ENCODE measurements around the gene KIAA0825. TPM values are rescaled to one million over a fixed set of nuclear protein-coding genes. Genes with fewer than 3 reads are reported as not detected.
A peak's percentile ranks its signal among the peaks of the same experiment; 100 is the strongest.

The KIAA0825 gene
- total RNA-seq, 1 experiment from 2014 or later: 1.3 TPM

DNA sequence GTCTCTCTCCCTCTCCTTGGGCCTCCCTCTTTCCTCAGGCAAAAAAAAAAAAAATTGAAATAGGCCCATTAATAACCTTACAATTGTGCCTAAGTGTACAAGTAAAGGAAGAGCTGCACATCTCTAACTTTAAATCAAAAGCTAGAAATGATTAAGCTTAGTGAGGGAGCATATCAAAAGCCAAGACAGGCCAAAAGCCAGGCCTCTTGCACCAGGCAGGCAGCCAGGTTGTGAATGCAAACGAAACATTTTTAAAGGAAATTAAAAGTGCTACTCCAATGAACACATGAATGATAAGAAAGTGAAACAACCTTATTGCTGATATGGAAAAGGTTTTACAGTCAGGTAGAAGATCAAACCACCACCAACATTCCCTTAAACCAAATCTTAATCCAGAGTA lies 383.4 kb downstream of the KIAA0825 start:
- H3K36me3 Mint-ChIP-seq: peaks cover 25% of the 10 kb centered on the region

DNA sequence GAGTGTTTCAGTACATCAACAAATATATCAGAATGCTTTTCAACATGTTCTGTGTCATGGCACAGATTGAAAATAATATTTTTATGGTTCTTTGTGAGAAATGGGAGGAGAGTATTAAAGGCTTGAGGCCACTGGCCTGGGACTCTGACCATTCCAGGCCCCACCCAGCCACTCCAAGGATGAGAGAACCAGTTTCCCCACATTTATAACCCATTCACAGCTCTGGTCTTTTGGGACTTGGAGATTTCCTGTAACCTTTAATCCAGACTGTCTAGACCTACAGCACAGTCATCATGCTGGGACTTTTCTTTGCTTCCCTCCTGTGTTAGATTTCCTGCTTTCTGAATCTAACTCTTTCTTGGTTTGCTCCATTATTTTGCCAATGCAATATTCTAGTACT lies 389.6 kb downstream of the KIAA0825 start:
- peaks cover 2% of the 10 kb centered on the region; the same call in 1 of the 2 replicates for H3K27me3 Mint-ChIP-seq (ENCODE audit: low read depth)
- ATAC-seq: peak; percentile 71
- H3K4me1 Mint-ChIP-seq: no peaks in the 10 kb centered on the region; the same call in 1 of the 2 replicates
- POLR2A ChIA-PET: no interaction called here
- CTCF ChIA-PET: no interaction called here
- peaks cover 28% of the 10 kb centered on the region for H3K36me3 Mint-ChIP-seq
- no peak overlapping the region for H3K4me3 Mint-ChIP-seq
- H3K27ac Mint-ChIP-seq: no peak overlapping the region
- no peak for DNase-seq (ENCODE audit: low spot score)
- TF ChIP-seq KAT7 (CRISPR knock-in tag; IDR thresholded peaks at IDR 0.05; ENCODE audit: borderline replicate concordance) (no peak), HMGA2 (CRISPR knock-in tag; IDR thresholded peaks at IDR 0.05) (no peak), RORB (CRISPR knock-in tag; IDR thresholded peaks at IDR 0.05) (no peak), MYBL2 (CRISPR knock-in tag; IDR thresholded peaks at IDR 0.05) (no peak), NFYB (CRISPR knock-in tag; conservative IDR thresholded peaks at IDR 0.05; ENCODE audit: low read depth) (no peak)
- TF ChIP-seq, protein P1, sequence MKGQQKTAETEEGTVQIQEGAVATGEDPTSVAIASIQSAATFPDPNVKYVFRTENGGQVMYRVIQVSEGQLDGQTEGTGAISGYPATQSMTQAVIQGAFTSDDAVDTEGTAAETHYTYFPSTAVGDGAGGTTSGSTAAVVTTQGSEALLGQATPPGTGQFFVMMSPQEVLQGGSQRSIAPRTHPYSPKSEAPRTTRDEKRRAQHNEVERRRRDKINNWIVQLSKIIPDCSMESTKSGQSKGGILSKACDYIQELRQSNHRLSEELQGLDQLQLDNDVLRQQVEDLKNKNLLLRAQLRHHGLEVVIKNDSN (CRISPR knock-in tag; IDR thresholded peaks at IDR 0.05): no peak
- TF ChIP-seq, protein P2, sequence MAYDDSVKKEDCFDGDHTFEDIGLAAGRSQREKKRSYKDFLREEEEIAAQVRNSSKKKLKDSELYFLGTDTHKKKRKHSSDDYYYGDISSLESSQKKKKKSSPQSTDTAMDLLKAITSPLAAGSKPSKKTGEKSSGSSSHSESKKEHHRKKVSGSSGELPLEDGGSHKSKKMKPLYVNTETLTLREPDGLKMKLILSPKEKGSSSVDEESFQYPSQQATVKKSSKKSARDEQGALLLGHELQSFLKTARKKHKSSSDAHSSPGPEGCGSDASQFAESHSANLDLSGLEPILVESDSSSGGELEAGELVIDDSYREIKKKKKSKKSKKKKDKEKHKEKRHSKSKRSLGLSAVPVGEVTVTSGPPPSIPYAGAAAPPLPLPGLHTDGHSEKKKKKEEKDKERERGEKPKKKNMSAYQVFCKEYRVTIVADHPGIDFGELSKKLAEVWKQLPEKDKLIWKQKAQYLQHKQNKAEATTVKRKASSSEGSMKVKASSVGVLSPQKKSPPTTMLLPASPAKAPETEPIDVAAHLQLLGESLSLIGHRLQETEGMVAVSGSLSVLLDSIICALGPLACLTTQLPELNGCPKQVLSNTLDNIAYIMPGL (CRISPR knock-in tag; IDR thresholded peaks at IDR 0.05): no peak
- TF ChIP-seq, protein P3, sequence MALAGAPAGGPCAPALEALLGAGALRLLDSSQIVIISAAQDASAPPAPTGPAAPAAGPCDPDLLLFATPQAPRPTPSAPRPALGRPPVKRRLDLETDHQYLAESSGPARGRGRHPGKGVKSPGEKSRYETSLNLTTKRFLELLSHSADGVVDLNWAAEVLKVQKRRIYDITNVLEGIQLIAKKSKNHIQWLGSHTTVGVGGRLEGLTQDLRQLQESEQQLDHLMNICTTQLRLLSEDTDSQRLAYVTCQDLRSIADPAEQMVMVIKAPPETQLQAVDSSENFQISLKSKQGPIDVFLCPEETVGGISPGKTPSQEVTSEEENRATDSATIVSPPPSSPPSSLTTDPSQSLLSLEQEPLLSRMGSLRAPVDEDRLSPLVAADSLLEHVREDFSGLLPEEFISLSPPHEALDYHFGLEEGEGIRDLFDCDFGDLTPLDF (CRISPR knock-in tag; IDR thresholded peaks at IDR 0.05): no peak
- TF ChIP-seq, protein P4, sequence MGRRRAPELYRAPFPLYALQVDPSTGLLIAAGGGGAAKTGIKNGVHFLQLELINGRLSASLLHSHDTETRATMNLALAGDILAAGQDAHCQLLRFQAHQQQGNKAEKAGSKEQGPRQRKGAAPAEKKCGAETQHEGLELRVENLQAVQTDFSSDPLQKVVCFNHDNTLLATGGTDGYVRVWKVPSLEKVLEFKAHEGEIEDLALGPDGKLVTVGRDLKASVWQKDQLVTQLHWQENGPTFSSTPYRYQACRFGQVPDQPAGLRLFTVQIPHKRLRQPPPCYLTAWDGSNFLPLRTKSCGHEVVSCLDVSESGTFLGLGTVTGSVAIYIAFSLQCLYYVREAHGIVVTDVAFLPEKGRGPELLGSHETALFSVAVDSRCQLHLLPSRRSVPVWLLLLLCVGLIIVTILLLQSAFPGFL (CRISPR knock-in tag; IDR thresholded peaks at IDR 0.05; ENCODE audit: borderline replicate concordance): no peak
- peaks cover 16% of the 10 kb centered on the region for H3K9me3 Mint-ChIP-seq

More for the DNA sequence above, 383.4 kb downstream of the KIAA0825 start:
- CTCF ChIA-PET: no interaction called here
- Mint-ChIP-seq H3K27me3 (ENCODE audit: low read depth) (no peaks in the 10 kb centered on the region), H3K9me3 (peaks cover 22% of the 10 kb centered on the region), H3K4me3 (no peak overlapping the region), H3K27ac (no peak overlapping the region), H3K4me1 (no peaks in the 10 kb centered on the region)
- TF ChIP-seq, protein P5, sequence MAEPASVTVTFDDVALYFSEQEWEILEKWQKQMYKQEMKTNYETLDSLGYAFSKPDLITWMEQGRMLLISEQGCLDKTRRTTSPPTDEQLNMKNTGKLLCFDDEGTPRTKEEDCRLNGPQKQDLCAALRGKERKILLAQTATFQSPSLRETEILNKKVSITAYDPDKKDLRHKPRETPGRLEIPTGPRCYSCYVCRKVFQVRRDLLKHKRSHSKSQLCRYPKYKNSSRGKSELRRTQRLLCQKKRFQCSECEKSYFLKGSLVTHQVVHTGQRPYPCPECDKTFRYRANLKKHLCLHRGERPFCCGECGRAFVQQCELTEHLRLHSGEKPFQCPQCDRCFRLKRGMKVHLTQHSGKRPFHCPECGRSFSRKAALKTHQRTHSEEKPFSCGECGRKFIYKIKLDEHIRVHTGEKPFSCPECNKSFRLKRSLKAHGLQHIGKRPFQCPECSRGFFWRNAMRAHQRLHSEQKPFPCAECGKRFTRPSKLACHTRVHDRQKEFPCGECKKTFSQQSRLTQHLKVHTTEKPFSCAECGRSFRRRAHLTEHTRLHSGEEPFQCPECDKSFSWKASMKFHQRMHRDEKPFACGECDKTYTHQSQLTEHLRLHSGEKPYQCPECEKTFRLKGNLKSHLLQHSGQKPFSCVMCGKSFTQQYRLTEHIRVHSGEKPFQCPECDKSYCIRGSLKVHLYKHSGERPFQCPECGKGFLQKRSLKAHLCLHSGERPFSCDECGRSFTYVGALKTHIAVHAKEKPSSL (CRISPR knock-in tag; conservative IDR thresholded peaks at IDR 0.05): no peak
- TF ChIP-seq, protein P2 (CRISPR knock-in tag; IDR thresholded peaks at IDR 0.05): no peak
- TF ChIP-seq NFYB (CRISPR knock-in tag; conservative IDR thresholded peaks at IDR 0.05; ENCODE audit: low read depth): no peak
- TF ChIP-seq FOXJ3 (CRISPR knock-in tag; IDR thresholded peaks at IDR 0.05; ENCODE audit: borderline replicate concordance): no peak
- TF ChIP-seq GRHL2 (CRISPR knock-in tag; IDR thresholded peaks at IDR 0.05; ENCODE audit: insufficient replicate concordance, severe bottlenecking): no peak
- TF ChIP-seq NR1H2 (CRISPR knock-in tag; IDR thresholded peaks at IDR 0.05): no peak
- TF ChIP-seq, protein P6, sequence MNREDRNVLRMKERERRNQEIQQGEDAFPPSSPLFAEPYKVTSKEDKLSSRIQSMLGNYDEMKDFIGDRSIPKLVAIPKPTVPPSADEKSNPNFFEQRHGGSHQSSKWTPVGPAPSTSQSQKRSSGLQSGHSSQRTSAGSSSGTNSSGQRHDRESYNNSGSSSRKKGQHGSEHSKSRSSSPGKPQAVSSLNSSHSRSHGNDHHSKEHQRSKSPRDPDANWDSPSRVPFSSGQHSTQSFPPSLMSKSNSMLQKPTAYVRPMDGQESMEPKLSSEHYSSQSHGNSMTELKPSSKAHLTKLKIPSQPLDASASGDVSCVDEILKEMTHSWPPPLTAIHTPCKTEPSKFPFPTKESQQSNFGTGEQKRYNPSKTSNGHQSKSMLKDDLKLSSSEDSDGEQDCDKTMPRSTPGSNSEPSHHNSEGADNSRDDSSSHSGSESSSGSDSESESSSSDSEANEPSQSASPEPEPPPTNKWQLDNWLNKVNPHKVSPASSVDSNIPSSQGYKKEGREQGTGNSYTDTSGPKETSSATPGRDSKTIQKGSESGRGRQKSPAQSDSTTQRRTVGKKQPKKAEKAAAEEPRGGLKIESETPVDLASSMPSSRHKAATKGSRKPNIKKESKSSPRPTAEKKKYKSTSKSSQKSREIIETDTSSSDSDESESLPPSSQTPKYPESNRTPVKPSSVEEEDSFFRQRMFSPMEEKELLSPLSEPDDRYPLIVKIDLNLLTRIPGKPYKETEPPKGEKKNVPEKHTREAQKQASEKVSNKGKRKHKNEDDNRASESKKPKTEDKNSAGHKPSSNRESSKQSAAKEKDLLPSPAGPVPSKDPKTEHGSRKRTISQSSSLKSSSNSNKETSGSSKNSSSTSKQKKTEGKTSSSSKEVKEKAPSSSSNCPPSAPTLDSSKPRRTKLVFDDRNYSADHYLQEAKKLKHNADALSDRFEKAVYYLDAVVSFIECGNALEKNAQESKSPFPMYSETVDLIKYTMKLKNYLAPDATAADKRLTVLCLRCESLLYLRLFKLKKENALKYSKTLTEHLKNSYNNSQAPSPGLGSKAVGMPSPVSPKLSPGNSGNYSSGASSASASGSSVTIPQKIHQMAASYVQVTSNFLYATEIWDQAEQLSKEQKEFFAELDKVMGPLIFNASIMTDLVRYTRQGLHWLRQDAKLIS (CRISPR knock-in tag; IDR thresholded peaks at IDR 0.05; ENCODE audit: borderline replicate concordance): no peak
- TF ChIP-seq TEAD4 (CRISPR knock-in tag; IDR thresholded peaks at IDR 0.05): no peak
- TF ChIP-seq ATF1 (CRISPR knock-in tag; IDR thresholded peaks at IDR 0.05): no peak
- TF ChIP-seq, protein P7, sequence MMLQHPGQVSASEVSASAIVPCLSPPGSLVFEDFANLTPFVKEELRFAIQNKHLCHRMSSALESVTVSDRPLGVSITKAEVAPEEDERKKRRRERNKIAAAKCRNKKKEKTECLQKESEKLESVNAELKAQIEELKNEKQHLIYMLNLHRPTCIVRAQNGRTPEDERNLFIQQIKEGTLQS (CRISPR knock-in tag; conservative IDR thresholded peaks at IDR 0.05): no peak
- TF ChIP-seq ZNF416 (CRISPR knock-in tag; IDR thresholded peaks at IDR 0.05): no peak
- TF ChIP-seq, protein P8, sequence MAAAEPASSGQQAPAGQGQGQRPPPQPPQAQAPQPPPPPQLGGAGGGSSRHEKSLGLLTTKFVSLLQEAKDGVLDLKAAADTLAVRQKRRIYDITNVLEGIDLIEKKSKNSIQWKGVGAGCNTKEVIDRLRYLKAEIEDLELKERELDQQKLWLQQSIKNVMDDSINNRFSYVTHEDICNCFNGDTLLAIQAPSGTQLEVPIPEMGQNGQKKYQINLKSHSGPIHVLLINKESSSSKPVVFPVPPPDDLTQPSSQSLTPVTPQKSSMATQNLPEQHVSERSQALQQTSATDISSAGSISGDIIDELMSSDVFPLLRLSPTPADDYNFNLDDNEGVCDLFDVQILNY (CRISPR knock-in tag; IDR thresholded peaks at IDR 0.05): no peak
- DNase-seq (ENCODE audit: low spot score) (no peak), ATAC-seq (no peak)
- POLR2A ChIA-PET: no interaction called here
